HAP-1 (cell line): ENCODE data around the gene YDJC.
"Not testable (repeated sequence)": the region's sequence is repeated elsewhere in the genome, so short reads cannot be mapped to it uniquely, and the experiment has no call there.

Experiments used
- DNase-seq, 2 experiments: peaks; one replicate each; pipeline ENCODE4 v3.0.0-alpha.2; 2016 to 2020; ENCODE audit warnings: low spot score in 2 of 2
- H3K27me3 ChIP-seq: fragments of 250-450 bp; sonication (Bioruptor Pico); 2 replicates; pipeline ENCODE4 v1.5.1; 2020; ENCODE audit warnings: low read depth, mild to moderate bottlenecking, moderate library complexity
- H3K36me3 ChIP-seq: fragments of 250-450 bp; sonication (Bioruptor Pico); replicated peaks from 2 replicates; pipeline ENCODE4 v1.5.1; 2020; ENCODE audit warnings: mild to moderate bottlenecking
- H3K4me1 ChIP-seq: fragments of 250-450 bp; sonication (Bioruptor Pico); 2 replicates; pipeline ENCODE4 v1.5.1; 2020; ENCODE audit warnings: mild to moderate bottlenecking
- H3K4me3 ChIP-seq: fragments of 250-450 bp; sonication (Bioruptor Pico); 2 replicates; pipeline ENCODE4 v1.5.1; 2020; ENCODE audit warnings: mild to moderate bottlenecking, moderate library complexity
- H3K9me3 ChIP-seq: fragments of 250-450 bp; sonication (Bioruptor Pico); 2 replicates; pipeline ENCODE4 v1.5.1; 2020; ENCODE audit warnings: mild to moderate bottlenecking, moderate library complexity
- in situ Hi-C: fragments of 300-500 bp; cut with MboI; formaldehyde crosslinking; loops from 3 replicates; pipeline ENCODE4 v1.14.3; 2020; ENCODE audit warnings: low sequenced_read_pairs, inconsistent platforms, mixed read lengths

The YDJC gene

GRCh38 chr22:21621025-21621424 lies 8.8 kb downstream of the YDJC start:
- in situ Hi-C loops = no loop called here
- peaks cover 44% of the 10 kb centered on the region for H3K36me3 ChIP-seq

GRCh38 chr22:21617337-21617736 lies 12.5 kb downstream of the YDJC start:
- H3K27me3 ChIP-seq, in situ Hi-C loops, DNase-seq, H3K4me3 ChIP-seq, H3K9me3 ChIP-seq, H3K4me1 ChIP-seq: not testable (repeated sequence)
- peaks cover 42% of the 10 kb centered on the region for H3K36me3 ChIP-seq

More at GRCh38 chr22:21621025-21621424, 8.8 kb downstream of the YDJC start:
- DNase-seq = no peak
- H3K4me3 ChIP-seq = no peak overlapping the region
- no peaks in the 10 kb centered on the region for H3K9me3 ChIP-seq
- no peaks in the 10 kb centered on the region; the same call in none of the 2 replicates for H3K4me1 ChIP-seq
- H3K27me3 ChIP-seq = no peaks in the 10 kb centered on the region

- peaks cover 48% of the 10 kb centered on the region for H3K36me3 ChIP-seq
- no peaks in the 10 kb centered on the region for H3K9me3 ChIP-seq
- DNase-seq = no peak
- no peak overlapping the region for H3K4me3 ChIP-seq
- no peaks in the 10 kb centered on the region for H3K4me1 ChIP-seq
- H3K27me3 ChIP-seq = no peaks in the 10 kb centered on the region
- in situ Hi-C loops = no loop called here
Observed at GRCh38 chr22:21615731-21616130, 14.1 kb downstream of the YDJC start.

- no peak for DNase-seq
- no peak overlapping the region for H3K4me3 ChIP-seq
- in situ Hi-C loops = no loop called here
- H3K27me3 ChIP-seq = no peaks in the 10 kb centered on the region
- no peaks in the 10 kb centered on the region for H3K9me3 ChIP-seq
- H3K4me1 ChIP-seq = no peaks in the 10 kb centered on the region
- H3K36me3 ChIP-seq = peaks cover 56% of the 10 kb centered on the region
Observed at GRCh38 chr22:21613553-21614233, 16.1 kb downstream of the YDJC start.

GRCh38 chr22:21612858-21613257 lies 17.0 kb downstream of the YDJC start:
- H3K27me3 ChIP-seq = no peaks in the 10 kb centered on the region
- no peak overlapping the region for H3K4me3 ChIP-seq
- no peaks in the 10 kb centered on the region for H3K9me3 ChIP-seq
- no peaks in the 10 kb centered on the region for H3K4me1 ChIP-seq
- in situ Hi-C loops = no loop called here
- H3K36me3 ChIP-seq = peaks cover 52% of the 10 kb centered on the region
- no peak for DNase-seq

- in situ Hi-C loops = no loop called here
- Histone ChIP-seq H3K4me3 (no peak overlapping the region), H3K36me3 (peaks cover 52% of the 10 kb centered on the region), H3K27me3 (no peaks in the 10 kb centered on the region), H3K9me3 (no peaks in the 10 kb centered on the region), H3K4me1 (no peaks in the 10 kb centered on the region)
- no peak for DNase-seq
Observed at GRCh38 chr22:21611210-21611977, 18.4 kb downstream of the YDJC start.

- H3K36me3 ChIP-seq = peaks cover 54% of the 10 kb centered on the region
- not testable (repeated sequence) for DNase-seq, H3K4me3 ChIP-seq, H3K9me3 ChIP-seq, H3K4me1 ChIP-seq, H3K27me3 ChIP-seq
- in situ Hi-C loops = loop anchor here (10.0 kb wide), 1 partner anchor 75 kb away; no protein-coding TSS in a partner anchor
Observed at GRCh38 chr22:21609556-21610157, 20.2 kb downstream of the YDJC start.

GRCh38 chr22:21606775-21607174 lies 23.0 kb downstream of the YDJC start:
- H3K36me3 ChIP-seq = peaks cover 46% of the 10 kb centered on the region
- in situ Hi-C loops = loop anchor here (10.0 kb wide), 1 partner anchor 78 kb away; no protein-coding TSS in a partner anchor
- no peak for DNase-seq

GRCh38 chr22:21605887-21606564 lies 23.8 kb downstream of the YDJC start:
- Histone ChIP-seq H3K36me3 (peaks cover 38% of the 10 kb centered on the region), H3K9me3 (no peaks in the 10 kb centered on the region), H3K27me3 (no peaks in the 10 kb centered on the region), H3K4me1 (peaks cover 5% of the 10 kb centered on the region), H3K4me3 (no peak overlapping the region)
- no peak for DNase-seq
- in situ Hi-C loops = loop anchor here (10.0 kb wide), 1 partner anchor 79 kb away; no protein-coding TSS in a partner anchor

More at GRCh38 chr22:21606775-21607174, 23.0 kb downstream of the YDJC start:
- Histone ChIP-seq H3K9me3 (no peaks in the 10 kb centered on the region), H3K4me3 (no peak overlapping the region), H3K27me3 (no peaks in the 10 kb centered on the region), H3K4me1 (peaks cover 5% of the 10 kb centered on the region)

- Histone ChIP-seq H3K27me3 (no peaks in the 10 kb centered on the region), H3K36me3 (peaks cover 18% of the 10 kb centered on the region), H3K4me1 (peaks cover 5% of the 10 kb centered on the region), H3K4me3 (no peak overlapping the region), H3K9me3 (no peaks in the 10 kb centered on the region)
- peak in 1 of 2 experiments; percentile 23 for DNase-seq
- in situ Hi-C loops = loop anchor here (5.0 to 10.0 kb wide), 2 partner anchors 53 to 81 kb away; no protein-coding TSS in a partner anchor
Observed at GRCh38 chr22:21603973-21604372, 25.8 kb downstream of the YDJC start.

GRCh38 chr22:21602579-21602978 lies 27.2 kb downstream of the YDJC start:
- no peaks in the 10 kb centered on the region for H3K27me3 ChIP-seq
- in situ Hi-C loops = loop anchor here (5.0 to 10.0 kb wide), 2 partner anchors 55 to 82 kb away; no protein-coding TSS in a partner anchor
- DNase-seq = no peak

GRCh38 chr22:21599053-21599893 lies 30.5 kb downstream of the YDJC start:
- no peak for DNase-seq
- in situ Hi-C loops = no loop called here
- H3K4me3 ChIP-seq = no peak overlapping the region
- H3K27me3 ChIP-seq = no peaks in the 10 kb centered on the region
- H3K9me3 ChIP-seq = no peaks in the 10 kb centered on the region
- peaks cover 43% of the 10 kb centered on the region for H3K36me3 ChIP-seq
- peaks cover 4% of the 10 kb centered on the region for H3K4me1 ChIP-seq

More at GRCh38 chr22:21602579-21602978, 27.2 kb downstream of the YDJC start:
- Histone ChIP-seq H3K4me3 (no peak overlapping the region), H3K9me3 (no peaks in the 10 kb centered on the region), H3K36me3 (peaks cover 18% of the 10 kb centered on the region), H3K4me1 (peaks cover 5% of the 10 kb centered on the region)
